Thymus (tissue), 11 donors: ENCODE results near the gene MECR. TPM values are rescaled to one million over a fixed set of nuclear protein-coding genes. Genes with fewer than 3 reads are reported as not detected.

Experiments
- DNase-seq, 9 donors: peaks; one replicate each; pipeline ENCODE4 v3.0.0-alpha.2; 2013; ENCODE audit warnings: low spot score in 9 of 9, low read depth in 6 of 9, missing footprints in 1 of 9
- H3K27ac ChIP-seq, 2 donors: one replicate each; pipeline ENCODE4 v1.5.1; 2013; ENCODE audit warnings: control low read depth in 1 of 2, low read depth in 1 of 2, low read length in 1 of 2, mild to moderate bottlenecking in 1 of 2, moderate library complexity in 1 of 2
- H3K27me3 ChIP-seq, 2 donors: one replicate each; pipeline ENCODE4 v1.5.1; 2013; ENCODE audit warnings: low read length in 1 of 2; ENCODE audit not compliant: control insufficient read depth in 2 of 2, insufficient read depth in 1 of 2
- H3K36me3 ChIP-seq, 2 donors: one replicate each; pipeline ENCODE4 v1.5.1; 2013; ENCODE audit warnings: low read length in 1 of 2, mild to moderate bottlenecking in 1 of 2, moderate library complexity in 1 of 2; ENCODE audit not compliant: control insufficient read depth in 2 of 2, insufficient read depth in 2 of 2
- H3K4me1 ChIP-seq, 2 donors: one replicate each; pipeline ENCODE4 v1.5.1; 2013; ENCODE audit warnings: low read length in 2 of 2; ENCODE audit not compliant: control insufficient read depth in 2 of 2, insufficient read depth in 2 of 2
- H3K4me3 ChIP-seq, 2 donors: one replicate each; pipeline ENCODE4 v1.5.1; 2013; ENCODE audit warnings: low read length in 2 of 2, control low read depth in 1 of 2, mild to moderate bottlenecking in 1 of 2
- H3K9me3 ChIP-seq, 2 donors: one replicate each; pipeline ENCODE4 v1.5.1; 2013; ENCODE audit warnings: low read length in 1 of 2, mild to moderate bottlenecking in 1 of 2; ENCODE audit not compliant: control insufficient read depth in 2 of 2, insufficient read depth in 1 of 2
- WGBS: extraction: QIAGEN DNeasy Blood & Tissue Kit; methylation state at CpG from one replicate; pipeline ENCODE4 v1.1.7; 2013; 5-methylcytosine and 5-hydroxymethylcytosine counted together
- polyA plus RNA-seq: library from polyadenylated mRNA; stranded (reverse); fragments of 200-250 nt; gene quantifications from one replicate; pipeline ENCODE4 v1.2.3, GENCODE V29; 2013
- total RNA-seq: library from RNA; stranded (reverse); fragments of 120-200 nt; gene quantifications from one replicate; pipeline ENCODE4 v1.2.4, GENCODE V29; 2013
- donor health status: healthy.

The MECR gene
- total and polyA plus RNA-seq, 2 donors = 14.3 to 16.5 TPM

GRCh38 chr1:29145739-29146437, 84.8 kb downstream of the MECR start:
- Histone ChIP-seq H3K27ac (peak overlapping the region in 1 of 2 donors; percentile 12), H3K4me1 (no peaks in the 10 kb centered on the region), H3K36me3 (peaks cover 55 to 58% of the 10 kb centered on the region in 2 donors), H3K9me3 (no peaks in the 10 kb centered on the region), H3K4me3 (no peak overlapping the region), H3K27me3 (no peaks in the 10 kb centered on the region)
- WGBS = 93% methylated on average over 8 of the region's 8 CpGs
- no peak for DNase-seq

GRCh38 chr1:29144178-29144577, 86.6 kb downstream of the MECR start:
- 100% methylated on average over 2 of the region's 2 CpGs for WGBS
- H3K4me3 ChIP-seq = no peak overlapping the region
- H3K36me3 ChIP-seq = peaks cover 39 to 44% of the 10 kb centered on the region in 2 donors

GRCh38 chr1:29142714-29143113, 88.0 kb downstream of the MECR start:
- H3K27ac ChIP-seq = no peak overlapping the region
- DNase-seq = no peak
- H3K9me3 ChIP-seq = no peaks in the 10 kb centered on the region
- H3K27me3 ChIP-seq = no peaks in the 10 kb centered on the region
- no peak overlapping the region for H3K4me3 ChIP-seq
- 99% methylated on average over 2 of the region's 2 CpGs for WGBS
- peaks cover 25 to 29% of the 10 kb centered on the region in 2 donors for H3K36me3 ChIP-seq
- no peaks in the 10 kb centered on the region for H3K4me1 ChIP-seq

More at GRCh38 chr1:29144178-29144577, 86.6 kb downstream of the MECR start:
- Histone ChIP-seq H3K27ac (no peak overlapping the region), H3K4me1 (no peaks in the 10 kb centered on the region), H3K27me3 (no peaks in the 10 kb centered on the region), H3K9me3 (no peaks in the 10 kb centered on the region)
- DNase-seq = no peak

Other genes with a start within 250 kb of the MECR start
- gene TMEM200B, start 107.0 kb downstream of the MECR start, total RNA-seq = 0.57 TPM
- gene TMEM200B, start 107.0 kb downstream of the MECR start, polyA plus RNA-seq = 2.5 TPM
- gene SRSF4, start 49.0 kb downstream of the MECR start, total RNA-seq = 46.8 TPM
- gene SRSF4, start 49.0 kb downstream of the MECR start, polyA plus RNA-seq = 85.8 TPM
- gene PTPRU, start 5.6 kb upstream of the MECR start, total RNA-seq = 5.5 TPM
- 6.3 TPM for gene PTPRU, start 5.6 kb upstream of the MECR start, polyA plus RNA-seq